GM03348 (cell line): ENCODE results near the gene TNIP1.

Experiments
- DNase-seq: peaks from one replicate; pipeline ENCODE4 v3.0.0; 2012; ENCODE audit warnings: low spot score

TNIP1 gene

GRCh38 chr5:151064916-151065499 lies 15.8 kb downstream of the TNIP1 start:
- no peak for DNase-seq

- DNase-seq: peak; percentile 87
These were observed 17.5 kb downstream of the TNIP1 start for GRCh38 chr5:151063142-151063989.

GRCh38 chr5:151062405-151063141 lies 18.3 kb downstream of the TNIP1 start:
- no peak for DNase-seq

GRCh38 chr5:151060742-151061141 lies 20.1 kb downstream of the TNIP1 start:
- no peak for DNase-seq

- DNase-seq: no peak
These were observed 21.8 kb downstream of the TNIP1 start for GRCh38 chr5:151058891-151059489.

GRCh38 chr5:151058301-151058700 lies 22.5 kb downstream of the TNIP1 start:
- DNase-seq: no peak

GRCh38 chr5:151056379-151057325 lies 24.2 kb downstream of the TNIP1 start:
- DNase-seq: no peak

- no peak for DNase-seq
These were observed 25.5 kb downstream of the TNIP1 start for GRCh38 chr5:151055336-151055735.

- no peak for DNase-seq
These were observed 26.1 kb downstream of the TNIP1 start for GRCh38 chr5:151054709-151055108.

GRCh38 chr5:151053796-151054462 lies 26.9 kb downstream of the TNIP1 start:
- DNase-seq: no peak

- no peak for DNase-seq
These were observed 28.0 kb downstream of the TNIP1 start for GRCh38 chr5:151052836-151053235.

- DNase-seq: no peak
These were observed 28.8 kb downstream of the TNIP1 start for GRCh38 chr5:151051931-151052608.

- DNase-seq: peak; percentile 88
These were observed 29.5 kb downstream of the TNIP1 start for GRCh38 chr5:151051066-151051930.

GRCh38 chr5:151048526-151048925 lies 32.3 kb downstream of the TNIP1 start:
- DNase-seq: no peak

- DNase-seq: peak; percentile 64
These were observed 32.9 kb downstream of the TNIP1 start for GRCh38 chr5:151047814-151048425.

GRCh38 chr5:151042453-151043093 lies 38.3 kb downstream of the TNIP1 start:
- DNase-seq: no peak

GRCh38 chr5:151041577-151042268 lies 39.1 kb downstream of the TNIP1 start:
- DNase-seq: no peak
